A673 (cell line): ENCODE results near the gene HS3ST4.

ENCODE experiments used
- EZH2 ChIP-seq: fragments of 200-600 bp; sonication (generic); IDR thresholded peaks from 2 replicates; pipeline ENCODE4 v1.6.1; 2017; ENCODE audit warnings: borderline replicate concordance, low read depth, mild to moderate bottlenecking, mixed read lengths, antibody characterized with exemption, low read length; ENCODE audit not compliant: poor library complexity, severe bottlenecking
- TF ChIP-seq, protein P1 (sequence below): fragments of 300-800, 200-600 bp; sonication (generic); conservative IDR thresholded peaks from 2 replicates; pipeline ENCODE4 v1.5.1; 2017; ENCODE audit warnings: low read depth, mild to moderate bottlenecking, antibody characterized with exemption, low read length, moderate library complexity, mixed read lengths

GRCh38 chr16:25931473-25932035 lies 239.8 kb downstream of the HS3ST4 start:
- TF ChIP-seq, protein P1, sequence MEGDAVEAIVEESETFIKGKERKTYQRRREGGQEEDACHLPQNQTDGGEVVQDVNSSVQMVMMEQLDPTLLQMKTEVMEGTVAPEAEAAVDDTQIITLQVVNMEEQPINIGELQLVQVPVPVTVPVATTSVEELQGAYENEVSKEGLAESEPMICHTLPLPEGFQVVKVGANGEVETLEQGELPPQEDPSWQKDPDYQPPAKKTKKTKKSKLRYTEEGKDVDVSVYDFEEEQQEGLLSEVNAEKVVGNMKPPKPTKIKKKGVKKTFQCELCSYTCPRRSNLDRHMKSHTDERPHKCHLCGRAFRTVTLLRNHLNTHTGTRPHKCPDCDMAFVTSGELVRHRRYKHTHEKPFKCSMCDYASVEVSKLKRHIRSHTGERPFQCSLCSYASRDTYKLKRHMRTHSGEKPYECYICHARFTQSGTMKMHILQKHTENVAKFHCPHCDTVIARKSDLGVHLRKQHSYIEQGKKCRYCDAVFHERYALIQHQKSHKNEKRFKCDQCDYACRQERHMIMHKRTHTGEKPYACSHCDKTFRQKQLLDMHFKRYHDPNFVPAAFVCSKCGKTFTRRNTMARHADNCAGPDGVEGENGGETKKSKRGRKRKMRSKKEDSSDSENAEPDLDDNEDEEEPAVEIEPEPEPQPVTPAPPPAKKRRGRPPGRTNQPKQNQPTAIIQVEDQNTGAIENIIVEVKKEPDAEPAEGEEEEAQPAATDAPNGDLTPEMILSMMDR, result no peak
- TF ChIP-seq EZH2, result no peak
